Measurements from ENCODE around the gene C13orf46.

Gene C13orf46

GRCh38 chr13:114000151-114001040 is 26.5 kb upstream of the C13orf46 start:
- TF ChIP-seq SPI1 (IDR thresholded peaks at IDR 0.05; ENCODE audit: borderline replicate concordance, low read depth) (no peak), POLR2AphosphoS5 (IDR thresholded peaks at IDR 0.05; ENCODE audit: low read depth) (no peak)
- no peak for DNase-seq (ENCODE audit: low read depth in 1 of 2, low spot score in 1 of 2)
- H3K27me3 ChIP-seq (ENCODE audit: insufficient read depth, poor library complexity, severe bottlenecking): no peaks in the 10 kb centered on the region
- no peak overlapping the region for H3K4me3 ChIP-seq (replicated peaks; ENCODE audit: insufficient read depth, low read length)
- no peak overlapping the region for H3K27ac ChIP-seq (replicated peaks)

- H3K27me3 ChIP-seq (ENCODE audit: insufficient read depth, poor library complexity, severe bottlenecking): no peaks in the 10 kb centered on the region
- no peak overlapping the region for H3K27ac ChIP-seq (replicated peaks)
- TF ChIP-seq REST (IDR thresholded peaks at IDR 0.05; ENCODE audit: insufficient replicate concordance, low read depth) (no peak), GABPA (IDR thresholded peaks at IDR 0.05; ENCODE audit: low read depth) (no peak), POLR2AphosphoS5 (IDR thresholded peaks at IDR 0.05; ENCODE audit: low read depth) (no peak), CTCF (IDR thresholded peaks at IDR 0.05; ENCODE audit: insufficient read depth, low read length) (no peak), SPI1 (IDR thresholded peaks at IDR 0.05; ENCODE audit: borderline replicate concordance, low read depth) (no peak)
- H3K4me3 ChIP-seq (replicated peaks; ENCODE audit: insufficient read depth, low read length): no peak overlapping the region
- no peak for DNase-seq (ENCODE audit: low read depth in 1 of 2, low spot score in 1 of 2)
Measured at GRCh38 chr13:113999618-113999910, 25.7 kb upstream of the C13orf46 start.

GRCh38 chr13:113998781-113999617 is 25.1 kb upstream of the C13orf46 start:
- no peak for DNase-seq (ENCODE audit: low read depth in 1 of 2, low spot score in 1 of 2)
- Histone ChIP-seq H3K27ac (replicated peaks) (no peak overlapping the region), H3K27me3 (ENCODE audit: insufficient read depth, poor library complexity, severe bottlenecking) (no peaks in the 10 kb centered on the region), H3K4me3 (replicated peaks; ENCODE audit: insufficient read depth, low read length) (no peak overlapping the region)
- TF ChIP-seq REST (IDR thresholded peaks at IDR 0.05; ENCODE audit: insufficient replicate concordance, low read depth) (no peak), POLR2AphosphoS5 (IDR thresholded peaks at IDR 0.05; ENCODE audit: low read depth) (no peak), GABPA (IDR thresholded peaks at IDR 0.05; ENCODE audit: low read depth) (no peak), SPI1 (IDR thresholded peaks at IDR 0.05; ENCODE audit: borderline replicate concordance, low read depth) (no peak), CTCF (IDR thresholded peaks at IDR 0.05; ENCODE audit: insufficient read depth, low read length) (no peak)

Data from HL-60 (cell line).